ENCODE results near the gene MYRIP.

DNA sequence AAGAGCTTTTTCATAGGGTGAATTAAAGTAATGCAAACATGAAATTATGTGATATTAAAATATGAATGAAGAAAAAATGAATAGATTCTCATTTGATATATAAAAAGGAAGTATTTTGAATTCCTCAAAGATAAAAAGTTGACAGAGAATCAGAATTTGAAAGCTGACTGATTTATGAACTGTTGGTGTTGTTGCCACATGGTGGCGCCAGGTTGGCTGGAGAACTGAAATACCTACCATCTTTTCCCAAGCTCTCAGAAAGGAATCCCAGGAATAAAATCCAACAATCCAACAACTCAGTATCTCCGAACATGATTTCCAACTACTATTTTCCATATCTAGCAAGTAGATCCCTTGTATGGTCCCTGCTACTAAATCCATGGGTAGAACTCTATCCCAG lies 3.1 kb downstream of the MYRIP start:
- TF ChIP-seq EZH2 (IDR thresholded peaks at IDR 0.05; ENCODE audit: low read length, unreplicated experiment) (no peak), EZH2phosphoT487 (IDR thresholded peaks at IDR 0.05; ENCODE audit: borderline replicate concordance, low read length) (no peak)
- TF ChIP-seq, protein P1, sequence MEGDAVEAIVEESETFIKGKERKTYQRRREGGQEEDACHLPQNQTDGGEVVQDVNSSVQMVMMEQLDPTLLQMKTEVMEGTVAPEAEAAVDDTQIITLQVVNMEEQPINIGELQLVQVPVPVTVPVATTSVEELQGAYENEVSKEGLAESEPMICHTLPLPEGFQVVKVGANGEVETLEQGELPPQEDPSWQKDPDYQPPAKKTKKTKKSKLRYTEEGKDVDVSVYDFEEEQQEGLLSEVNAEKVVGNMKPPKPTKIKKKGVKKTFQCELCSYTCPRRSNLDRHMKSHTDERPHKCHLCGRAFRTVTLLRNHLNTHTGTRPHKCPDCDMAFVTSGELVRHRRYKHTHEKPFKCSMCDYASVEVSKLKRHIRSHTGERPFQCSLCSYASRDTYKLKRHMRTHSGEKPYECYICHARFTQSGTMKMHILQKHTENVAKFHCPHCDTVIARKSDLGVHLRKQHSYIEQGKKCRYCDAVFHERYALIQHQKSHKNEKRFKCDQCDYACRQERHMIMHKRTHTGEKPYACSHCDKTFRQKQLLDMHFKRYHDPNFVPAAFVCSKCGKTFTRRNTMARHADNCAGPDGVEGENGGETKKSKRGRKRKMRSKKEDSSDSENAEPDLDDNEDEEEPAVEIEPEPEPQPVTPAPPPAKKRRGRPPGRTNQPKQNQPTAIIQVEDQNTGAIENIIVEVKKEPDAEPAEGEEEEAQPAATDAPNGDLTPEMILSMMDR (conservative IDR thresholded peaks at IDR 0.05; ENCODE audit: low read depth, low read length), result peak; percentile 61
